C4-2B (cell line): ENCODE results near the gene SRSF2.

Experiments used
- CTCF ChIP-seq: fragments of 450-650 bp; conservative IDR thresholded peaks from 2 replicates; pipeline ENCODE4 v1.5.1; 2017; ENCODE audit warnings: mild to moderate bottlenecking
- ZFX ChIP-seq: fragments of 450-650 bp; IDR thresholded peaks from 2 replicates; pipeline ENCODE4 v1.6.1; 2017

GRCh38 chr17:76742958-76743357 lies 5.8 kb upstream of the SRSF2 start:
- no peak for TF ChIP-seq CTCF
- TF ChIP-seq ZFX = no peak
